GM23338 (cell line): ENCODE measurements around the gene FAM110C.

Experiments
- CREB1 ChIP-seq: fragments of 250-450 bp; sonication (Bioruptor Pico); IDR thresholded peaks from 2 replicates; pipeline ENCODE4 v1.5.0; 2020; ENCODE audit warnings: low read depth, mild to moderate bottlenecking, moderate library complexity
- CTCF ChIP-seq, 2 experiments: fragments of 200-600 bp in 1 of 2; sonication (generic) in 1 of 2; conservative IDR thresholded peaks; 2 replicates each; pipeline versions ENCODE4 v1.5.1 to v1.6.1; 2016 to 2017; ENCODE audit warnings: antibody characterized with exemption in 2 of 2, low read depth in 2 of 2, mild to moderate bottlenecking in 2 of 2, moderate library complexity in 1 of 2
- ETS1 ChIP-seq: IDR thresholded peaks from 2 replicates; pipeline ENCODE4 v1.6.1; 2016; ENCODE audit warnings: antibody characterized with exemption
- EZH2 ChIP-seq: fragments of 200-600 bp; sonication (generic); IDR thresholded peaks from one replicate; pipeline ENCODE4 v1.8.0; 2017; ENCODE audit warnings: antibody characterized with exemption, mild to moderate bottlenecking, low read depth; ENCODE audit not compliant: unreplicated experiment
- EZH2phosphoT487 ChIP-seq: fragments of 200-600 bp; sonication (generic); IDR thresholded peaks from one replicate; pipeline ENCODE4 v1.8.1; 2018; ENCODE audit warnings: antibody characterized with exemption; ENCODE audit not compliant: unreplicated experiment
- JUNB ChIP-seq: IDR thresholded peaks from one replicate; pipeline ENCODE4 v1.6.1; 2016; ENCODE audit warnings: antibody characterized with exemption; ENCODE audit not compliant: unreplicated experiment
- NANOG ChIP-seq: IDR thresholded peaks from 2 replicates; pipeline ENCODE4 v1.6.1; 2016; ENCODE audit warnings: antibody characterized with exemption, borderline replicate concordance
- POLR2AphosphoS5 ChIP-seq: IDR thresholded peaks from 2 replicates; pipeline ENCODE4 v1.6.1; 2016; ENCODE audit warnings: antibody characterized with exemption, low read depth
- REST ChIP-seq: IDR thresholded peaks from one replicate; pipeline ENCODE4 v1.6.1; 2018; ENCODE audit warnings: antibody characterized with exemption; ENCODE audit not compliant: unreplicated experiment
- ZNF114 ChIP-seq: fragments of 250-450 bp; sonication (Bioruptor Pico); IDR thresholded peaks from 2 replicates; pipeline ENCODE4 v1.5.0; 2020; ENCODE audit warnings: mild to moderate bottlenecking, moderate library complexity
- ZNF331 ChIP-seq: fragments of 250-450 bp; sonication (Bioruptor Pico); IDR thresholded peaks from 2 replicates; pipeline ENCODE4 v1.5.0; 2020; ENCODE audit warnings: low read depth, mild to moderate bottlenecking, moderate library complexity
- ZNF462 ChIP-seq: fragments of 250-450 bp; sonication (Bioruptor Pico); IDR thresholded peaks from 2 replicates; pipeline ENCODE4 v1.5.0; 2020; ENCODE audit warnings: mild to moderate bottlenecking, moderate library complexity

GRCh38 chr2:85761-86160, 39.5 kb upstream of the FAM110C start:
- TF ChIP-seq EZH2 (no peak), CTCF (conservative IDR thresholded peaks at IDR 0.05; ENCODE audit: low read depth in 2 of 2) (no peak), EZH2phosphoT487 (no peak), POLR2AphosphoS5 (no peak), JUNB (no peak), ZNF114 (CRISPR knock-in tag) (no peak), REST (no peak), NANOG (no peak), ZNF331 (CRISPR knock-in tag) (no peak), CREB1 (CRISPR knock-in tag) (no peak), ETS1 (no peak), ZNF462 (CRISPR knock-in tag) (no peak)
